Panc1 (cell line): ENCODE measurements around the gene KBTBD2.

Experiments
- POLR2AphosphoS5 ChIP-seq: IDR thresholded peaks from 2 replicates; pipeline ENCODE4 v1.6.1; 2012; ENCODE audit warnings: mild to moderate bottlenecking, low read depth, low read length, moderate library complexity
- SIN3A ChIP-seq: IDR thresholded peaks from 2 replicates; pipeline ENCODE4 v1.6.1; 2012; ENCODE audit warnings: low read depth, mild to moderate bottlenecking, low read length, moderate library complexity, borderline replicate concordance; ENCODE audit not compliant: insufficient read depth
- TCF7L2 ChIP-seq: IDR thresholded peaks from 2 replicates; pipeline ENCODE4 v1.6.1; 2011; ENCODE audit warnings: mild to moderate bottlenecking, low read depth, low read length, inconsistent platforms
- TF ChIP-seq, protein P1 (sequence below): fragments of 450-650 bp; IDR thresholded peaks from 2 replicates; pipeline ENCODE4 v1.5.1; 2017; ENCODE audit warnings: mild to moderate bottlenecking
- TF ChIP-seq, protein P2 (sequence below), 2 experiments: IDR thresholded peaks; 2 replicates each; pipeline ENCODE4 v1.6.1; 2011 to 2012; ENCODE audit warnings: low read depth in 2 of 2, control low read depth in 1 of 2, low read length in 1 of 2, mild to moderate bottlenecking in 1 of 2, moderate library complexity in 1 of 2; ENCODE audit not compliant: insufficient read depth in 1 of 2

DNA sequence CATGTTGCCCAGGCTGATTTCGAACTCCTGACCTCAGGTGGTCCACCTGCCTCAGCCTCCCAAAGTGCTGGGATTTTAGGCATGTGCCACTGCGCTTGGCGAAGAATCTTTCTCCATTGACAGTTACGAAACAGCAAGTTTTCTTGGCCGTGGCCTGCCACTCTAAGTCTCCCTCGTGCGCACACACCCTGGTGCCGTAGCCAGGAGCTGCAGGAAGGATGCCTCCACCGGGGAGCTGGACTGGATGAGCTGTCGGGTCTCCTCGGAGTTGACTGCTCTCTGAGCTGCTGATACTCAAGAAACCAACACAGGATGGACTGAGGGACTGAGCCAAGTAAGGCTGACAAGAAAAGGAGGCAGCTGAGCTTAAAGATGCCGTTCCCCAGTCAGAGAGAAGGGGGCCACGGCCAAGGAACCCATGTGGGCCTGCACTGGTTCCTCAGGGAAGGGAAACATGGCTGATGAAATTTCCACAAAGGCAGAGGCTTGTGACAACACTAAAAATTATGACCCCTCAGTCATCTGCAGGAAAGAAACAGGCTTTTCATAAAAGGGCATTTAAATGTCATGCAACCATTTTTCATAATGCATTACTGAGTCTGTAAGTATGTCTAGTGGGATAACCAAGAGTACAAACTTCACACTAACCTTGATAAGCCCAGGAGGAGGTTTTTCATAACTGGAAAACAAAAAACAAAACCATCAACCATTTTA lies 38.0 kb upstream of the KBTBD2 start:
- TF ChIP-seq, protein P1, sequence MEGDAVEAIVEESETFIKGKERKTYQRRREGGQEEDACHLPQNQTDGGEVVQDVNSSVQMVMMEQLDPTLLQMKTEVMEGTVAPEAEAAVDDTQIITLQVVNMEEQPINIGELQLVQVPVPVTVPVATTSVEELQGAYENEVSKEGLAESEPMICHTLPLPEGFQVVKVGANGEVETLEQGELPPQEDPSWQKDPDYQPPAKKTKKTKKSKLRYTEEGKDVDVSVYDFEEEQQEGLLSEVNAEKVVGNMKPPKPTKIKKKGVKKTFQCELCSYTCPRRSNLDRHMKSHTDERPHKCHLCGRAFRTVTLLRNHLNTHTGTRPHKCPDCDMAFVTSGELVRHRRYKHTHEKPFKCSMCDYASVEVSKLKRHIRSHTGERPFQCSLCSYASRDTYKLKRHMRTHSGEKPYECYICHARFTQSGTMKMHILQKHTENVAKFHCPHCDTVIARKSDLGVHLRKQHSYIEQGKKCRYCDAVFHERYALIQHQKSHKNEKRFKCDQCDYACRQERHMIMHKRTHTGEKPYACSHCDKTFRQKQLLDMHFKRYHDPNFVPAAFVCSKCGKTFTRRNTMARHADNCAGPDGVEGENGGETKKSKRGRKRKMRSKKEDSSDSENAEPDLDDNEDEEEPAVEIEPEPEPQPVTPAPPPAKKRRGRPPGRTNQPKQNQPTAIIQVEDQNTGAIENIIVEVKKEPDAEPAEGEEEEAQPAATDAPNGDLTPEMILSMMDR: no peak
- TF ChIP-seq, protein P2, sequence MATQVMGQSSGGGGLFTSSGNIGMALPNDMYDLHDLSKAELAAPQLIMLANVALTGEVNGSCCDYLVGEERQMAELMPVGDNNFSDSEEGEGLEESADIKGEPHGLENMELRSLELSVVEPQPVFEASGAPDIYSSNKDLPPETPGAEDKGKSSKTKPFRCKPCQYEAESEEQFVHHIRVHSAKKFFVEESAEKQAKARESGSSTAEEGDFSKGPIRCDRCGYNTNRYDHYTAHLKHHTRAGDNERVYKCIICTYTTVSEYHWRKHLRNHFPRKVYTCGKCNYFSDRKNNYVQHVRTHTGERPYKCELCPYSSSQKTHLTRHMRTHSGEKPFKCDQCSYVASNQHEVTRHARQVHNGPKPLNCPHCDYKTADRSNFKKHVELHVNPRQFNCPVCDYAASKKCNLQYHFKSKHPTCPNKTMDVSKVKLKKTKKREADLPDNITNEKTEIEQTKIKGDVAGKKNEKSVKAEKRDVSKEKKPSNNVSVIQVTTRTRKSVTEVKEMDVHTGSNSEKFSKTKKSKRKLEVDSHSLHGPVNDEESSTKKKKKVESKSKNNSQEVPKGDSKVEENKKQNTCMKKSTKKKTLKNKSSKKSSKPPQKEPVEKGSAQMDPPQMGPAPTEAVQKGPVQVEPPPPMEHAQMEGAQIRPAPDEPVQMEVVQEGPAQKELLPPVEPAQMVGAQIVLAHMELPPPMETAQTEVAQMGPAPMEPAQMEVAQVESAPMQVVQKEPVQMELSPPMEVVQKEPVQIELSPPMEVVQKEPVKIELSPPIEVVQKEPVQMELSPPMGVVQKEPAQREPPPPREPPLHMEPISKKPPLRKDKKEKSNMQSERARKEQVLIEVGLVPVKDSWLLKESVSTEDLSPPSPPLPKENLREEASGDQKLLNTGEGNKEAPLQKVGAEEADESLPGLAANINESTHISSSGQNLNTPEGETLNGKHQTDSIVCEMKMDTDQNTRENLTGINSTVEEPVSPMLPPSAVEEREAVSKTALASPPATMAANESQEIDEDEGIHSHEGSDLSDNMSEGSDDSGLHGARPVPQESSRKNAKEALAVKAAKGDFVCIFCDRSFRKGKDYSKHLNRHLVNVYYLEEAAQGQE (IDR thresholded peaks at IDR 0.05; ENCODE audit: insufficient read depth in 1 of 2, low read depth in 2 of 2, low read length in 1 of 2): no peak
- TF ChIP-seq POLR2AphosphoS5: no peak
- no peak for TF ChIP-seq SIN3A
- no peak for TF ChIP-seq TCF7L2
